ENCODE results near the gene DDX27. TPM values are rescaled to one million over a fixed set of nuclear protein-coding genes. Genes with fewer than 3 reads are reported as not detected.

DDX27 gene
- total and polyA plus RNA-seq, 2 of the 13 experiments (the other 11 are each of a cell fraction or from before 2014, with no cell fraction given), result 42.6 to 72.8 TPM

GRCh38 chr20:49187851-49188641 is 31.2 kb upstream of the DDX27 start, which contains the start of gene STAU1 (continued):
- TF ChIP-seq GFI1 (CRISPR knock-in tag; IDR thresholded peaks at IDR 0.05; ENCODE audit: borderline replicate concordance) (no peak; the same call in 1 of the 2 replicates), AFF4 (CRISPR knock-in tag; IDR thresholded peaks at IDR 0.05) (no peak), SP5 (CRISPR knock-in tag; IDR thresholded peaks at IDR 0.05; ENCODE audit: borderline replicate concordance, low read depth) (peak; percentile 80), ZBTB7A (CRISPR knock-in tag; IDR thresholded peaks at IDR 0.05) (no peak), ZBTB2 (CRISPR knock-in tag; IDR thresholded peaks at IDR 0.05; ENCODE audit: low read depth) (peak; percentile 75; the same call in 1 of the 2 replicates), ZNF337 (CRISPR knock-in tag; IDR thresholded peaks at IDR 0.05; ENCODE audit: borderline replicate concordance, low read depth) (no peak), SOX6 (IDR thresholded peaks at IDR 0.05) (no peak), SOX6 (CRISPR knock-in tag; IDR thresholded peaks at IDR 0.05) (peak; percentile 28; the same call in 1 of the 2 replicates), ZNF343 (CRISPR knock-in tag; IDR thresholded peaks at IDR 0.05) (0 out of 2 replicates have a peak, but pooled peaks have one; percentile 46), RARA (CRISPR knock-in tag; IDR thresholded peaks at IDR 0.05) (peak; percentile 8; the same call in 1 of the 2 replicates), TMF1 (CRISPR knock-in tag; IDR thresholded peaks at IDR 0.05; ENCODE audit: low read depth) (peak; percentile 69), ZNF256 (CRISPR knock-in tag; conservative IDR thresholded peaks at IDR 0.05) (peak; percentile 25; the same call in 1 of the 2 replicates), ZGPAT (CRISPR knock-in tag; IDR thresholded peaks at IDR 0.05) (peak; percentile 87), IRX3 (CRISPR knock-in tag; IDR thresholded peaks at IDR 0.05; ENCODE audit: borderline replicate concordance, low read depth) (0 out of 2 replicates have a peak, but pooled peaks have one; percentile 70), ZNF720 (CRISPR knock-in tag; IDR thresholded peaks at IDR 0.05) (no peak), STAT5B (CRISPR knock-in tag; IDR thresholded peaks at IDR 0.05) (no peak), YY1 (IDR thresholded peaks at IDR 0.05; ENCODE audit: insufficient read depth, insufficient replicate concordance, low read depth, low read length) (peak; percentile 90), ZNF607 (CRISPR knock-in tag; IDR thresholded peaks at IDR 0.05; ENCODE audit: borderline replicate concordance) (peak; percentile 46; the same call in 1 of the 2 replicates), HNRNPLL (IDR thresholded peaks at IDR 0.05; ENCODE audit: low read depth, low read length, poor library complexity, severe bottlenecking) (peak; percentile 65)
- TF ChIP-seq, protein P1, sequence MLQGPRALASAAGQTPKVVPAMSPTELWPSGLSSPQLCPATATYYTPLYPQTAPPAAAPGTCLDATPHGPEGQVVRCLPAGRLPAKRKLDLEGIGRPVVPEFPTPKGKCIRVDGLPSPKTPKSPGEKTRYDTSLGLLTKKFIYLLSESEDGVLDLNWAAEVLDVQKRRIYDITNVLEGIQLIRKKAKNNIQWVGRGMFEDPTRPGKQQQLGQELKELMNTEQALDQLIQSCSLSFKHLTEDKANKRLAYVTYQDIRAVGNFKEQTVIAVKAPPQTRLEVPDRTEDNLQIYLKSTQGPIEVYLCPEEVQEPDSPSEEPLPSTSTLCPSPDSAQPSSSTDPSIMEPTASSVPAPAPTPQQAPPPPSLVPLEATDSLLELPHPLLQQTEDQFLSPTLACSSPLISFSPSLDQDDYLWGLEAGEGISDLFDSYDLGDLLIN (CRISPR knock-in tag; IDR thresholded peaks at IDR 0.05; ENCODE audit: borderline replicate concordance), result peak; percentile 99
